MM.1S (cell line): ENCODE results near the gene TCF12.

Experiments
- DNase-seq: peaks from one replicate; pipeline ENCODE4 v3.0.0-alpha.2; 2015
- H2AFZ ChIP-seq: fragments of 300-600 bp; sonication (generic); 2 replicates; pipeline ENCODE4 v1.6.0; 2016; ENCODE audit warnings: antibody characterized with exemption, low read length
- H3F3A ChIP-seq: fragments of 300-600 bp; sonication (generic); 2 replicates; pipeline ENCODE4 v1.6.1; 2016; ENCODE audit warnings: mild to moderate bottlenecking, antibody characterized with exemption, low read length, moderate library complexity, mixed read lengths; ENCODE audit not compliant: insufficient read depth
- H3K27ac ChIP-seq: fragments of 300-600 bp; sonication (generic); 2 replicates; pipeline ENCODE4 v1.5.1; 2016; ENCODE audit warnings: mild to moderate bottlenecking, low read length
- H3K27me3 ChIP-seq: fragments of 300-600 bp; sonication (generic); replicated peaks from 2 replicates; pipeline ENCODE4 v1.6.0; 2016; ENCODE audit warnings: low read length; ENCODE audit not compliant: insufficient read depth
- H3K36me3 ChIP-seq: fragments of 300-600 bp; sonication (generic); replicated peaks from 2 replicates; pipeline ENCODE4 v1.6.1; 2016; ENCODE audit warnings: mild to moderate bottlenecking, low read length, mixed read lengths; ENCODE audit not compliant: insufficient read depth
- H3K4me1 ChIP-seq: fragments of 300-600 bp; sonication (generic); 2 replicates; pipeline ENCODE4 v1.6.1; 2016; ENCODE audit warnings: low read length, mixed read lengths
- H3K4me2 ChIP-seq: fragments of 300-600 bp; sonication (generic); 2 replicates; pipeline ENCODE4 v1.6.0; 2016; ENCODE audit warnings: low read depth, low read length
- H3K4me3 ChIP-seq: fragments of 300-600 bp; sonication (generic); 2 replicates; pipeline ENCODE4 v1.5.1; 2016; ENCODE audit warnings: low read length, mixed read lengths
- H3K79me2 ChIP-seq: fragments of 300-600 bp; sonication (generic); 2 replicates; pipeline ENCODE4 v1.6.1; 2016; ENCODE audit warnings: mixed run types, low read length, mixed read lengths
- H3K9ac ChIP-seq: fragments of 300-600 bp; sonication (generic); 2 replicates; pipeline ENCODE4 v1.6.1; 2016; ENCODE audit warnings: low read length, mixed read lengths
- H3K9me2 ChIP-seq: fragments of 300-600 bp; sonication (generic); replicated peaks from 2 replicates; pipeline ENCODE4 v1.6.1; 2016; ENCODE audit warnings: mild to moderate bottlenecking, low read length, mixed read lengths; ENCODE audit not compliant: insufficient read depth
- H3K9me3 ChIP-seq: fragments of 300-600 bp; sonication (generic); replicated peaks from 2 replicates; pipeline ENCODE4 v1.6.1; 2016; ENCODE audit warnings: mild to moderate bottlenecking, low read length, mixed read lengths; ENCODE audit not compliant: insufficient read depth
- H4K20me1 ChIP-seq: fragments of 300-600 bp; sonication (generic); 2 replicates; pipeline ENCODE4 v1.6.1; 2016; ENCODE audit warnings: mild to moderate bottlenecking, low read length, moderate library complexity, mixed read lengths; ENCODE audit not compliant: insufficient read depth
- CTCF ChIP-seq: fragments of 300-600 bp; sonication (generic); IDR thresholded peaks from 2 replicates; pipeline ENCODE4 v1.5.1; 2016; ENCODE audit warnings: antibody characterized with exemption, low read length, mixed read lengths
- EZH2 ChIP-seq: fragments of 300-600 bp; sonication (generic); optimal IDR thresholded peaks from 2 replicates; pipeline ENCODE3; 2017; ENCODE audit warnings: low read depth, mild to moderate bottlenecking, antibody characterized with exemption, low read length, mixed read lengths
- EZH2phosphoT487 ChIP-seq: fragments of 300-600 bp; sonication (generic); IDR thresholded peaks from 2 replicates; pipeline ENCODE4 v1.6.1; 2018; ENCODE audit warnings: antibody characterized with exemption, low read length

Gene TCF12

GRCh38 chr15:57031082-57031481, 112.6 kb downstream of the TCF12 start:
- no peak overlapping the region for H2AFZ ChIP-seq
- TF ChIP-seq EZH2, result no peak
- no peak for TF ChIP-seq CTCF
- no peak for TF ChIP-seq EZH2phosphoT487
- no peaks in the 10 kb centered on the region for H3K27me3 ChIP-seq
- H3K9me2 ChIP-seq, result no peaks in the 10 kb centered on the region
- H4K20me1 ChIP-seq, result no peaks in the 10 kb centered on the region
- no peak overlapping the region for H3K4me2 ChIP-seq
- no peak for DNase-seq
- H3K4me3 ChIP-seq, result no peak overlapping the region
- 0 out of 2 replicates have a peak, but pooled peaks cover 9% of the 10 kb centered on the region for H3K79me2 ChIP-seq
- no peak overlapping the region for H3K9ac ChIP-seq
- H3K36me3 ChIP-seq, result no peaks in the 10 kb centered on the region
- H3K4me1 ChIP-seq, result no peaks in the 10 kb centered on the region
- H3K27ac ChIP-seq, result no peak overlapping the region
- no peaks in the 10 kb centered on the region for H3F3A ChIP-seq
- H3K9me3 ChIP-seq, result no peaks in the 10 kb centered on the region

- no peak for DNase-seq
- H3F3A ChIP-seq, result no peaks in the 10 kb centered on the region
- no peak overlapping the region for H3K4me2 ChIP-seq
- no peak overlapping the region for H2AFZ ChIP-seq
- H3K27ac ChIP-seq, result no peak overlapping the region
- H4K20me1 ChIP-seq, result no peaks in the 10 kb centered on the region
- no peaks in the 10 kb centered on the region for H3K9me3 ChIP-seq
- H3K27me3 ChIP-seq, result no peaks in the 10 kb centered on the region
- TF ChIP-seq EZH2, result no peak
- TF ChIP-seq EZH2phosphoT487, result no peak
- TF ChIP-seq CTCF, result no peak
- H3K79me2 ChIP-seq, result 0 out of 2 replicates have a peak, but pooled peaks cover 9% of the 10 kb centered on the region
- no peaks in the 10 kb centered on the region for H3K4me1 ChIP-seq
- no peak overlapping the region for H3K9ac ChIP-seq
- no peak overlapping the region for H3K4me3 ChIP-seq
- H3K36me3 ChIP-seq, result no peaks in the 10 kb centered on the region
- H3K9me2 ChIP-seq, result no peaks in the 10 kb centered on the region
Measured at GRCh38 chr15:57031605-57032004, 113.2 kb downstream of the TCF12 start.

- Histone ChIP-seq H3F3A (no peaks in the 10 kb centered on the region), H3K4me2 (no peak overlapping the region), H3K9me3 (no peaks in the 10 kb centered on the region), H3K79me2 (0 out of 2 replicates have a peak, but pooled peaks cover 9% of the 10 kb centered on the region), H2AFZ (no peak overlapping the region), H4K20me1 (no peaks in the 10 kb centered on the region), H3K9me2 (no peaks in the 10 kb centered on the region), H3K27me3 (no peaks in the 10 kb centered on the region), H3K36me3 (no peaks in the 10 kb centered on the region), H3K4me1 (no peaks in the 10 kb centered on the region), H3K27ac (no peak overlapping the region), H3K9ac (no peak overlapping the region), H3K4me3 (no peak overlapping the region)
- no peak for DNase-seq
- no peak for TF ChIP-seq EZH2phosphoT487
- no peak for TF ChIP-seq CTCF
- TF ChIP-seq EZH2, result no peak
Measured at GRCh38 chr15:57032338-57032737, 113.9 kb downstream of the TCF12 start.
